ENCODE results near the gene RACGAP1. TPM values are rescaled to one million over a fixed set of nuclear protein-coding genes. Genes with fewer than 3 reads are reported as not detected.

Gene RACGAP1
- polyA plus RNA-seq, 3 donors = 3.1 to 5.4 (median 3.6) TPM

DNA sequence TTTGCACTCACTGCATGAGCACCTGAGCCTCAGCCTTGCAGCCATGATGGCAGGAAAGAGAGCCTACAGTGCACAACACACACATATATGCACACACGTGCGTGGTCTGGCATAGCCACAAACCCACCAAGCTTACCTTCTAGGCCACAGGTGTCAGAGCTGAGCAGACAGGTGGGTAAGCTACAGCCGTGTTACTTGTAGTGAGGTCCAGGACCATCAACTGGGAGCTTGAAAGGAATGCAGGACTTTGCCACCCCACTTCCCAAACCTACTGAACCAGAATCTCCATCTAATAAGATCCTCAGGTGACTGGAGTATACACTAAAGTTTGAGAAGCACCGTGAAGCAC is 34.8 kb upstream of the RACGAP1 start:
- H3K4me1 ChIP-seq (ENCODE audit: control insufficient read depth in 1 of 2, insufficient read depth in 2 of 2, low read length in 2 of 2) = peaks cover 19 to 25% of the 10 kb centered on the region in 2 donors
- Mint-ChIP-seq H3K4me1 (peaks cover 33% of the 10 kb centered on the region), H3K36me3 (peaks cover 5 to 6% of the 10 kb centered on the region in 2 donors), H3K27ac (no peak overlapping the region), H3K27me3 (ENCODE audit: low read depth in 3 of 3) (peaks cover 56 to 87% (median 67%) of the 10 kb centered on the region in 3 donors), H3K4me3 (peak overlapping the region; percentile 27 to 39), H3K9me3 (peaks cover 0 to 17% (median 5%) of the 10 kb centered on the region in 7 donors)
- H3K4me3 ChIP-seq (replicated peaks in 1 of 3; ENCODE audit: low read depth in 2 of 3, low read length in 3 of 3) = no peak overlapping the region
- no peak overlapping the region for H3K9ac ChIP-seq (ENCODE audit: insufficient read depth, low read length, poor library complexity, severe bottlenecking)
- H2AFZ ChIP-seq (ENCODE audit: insufficient read depth, low read depth, low read length, poor library complexity, severe bottlenecking) = no peak overlapping the region
- peaks cover 0 to 8% of the 10 kb centered on the region in 2 donors for H3K9me3 ChIP-seq (replicated peaks in 1 of 2; ENCODE audit: control insufficient read depth in 1 of 2, insufficient read depth in 1 of 2, low read length in 2 of 2)
- no peaks in the 10 kb centered on the region for H3K36me3 ChIP-seq (replicated peaks in 1 of 2; ENCODE audit: control insufficient read depth in 1 of 2, insufficient read depth in 2 of 2, low read length in 2 of 2)
- no CpG with 5 or more reads among the region's 4 CpGs for WGBS (ENCODE audit: insufficient coverage)
- no peaks in the 10 kb centered on the region for H4K20me1 ChIP-seq (ENCODE audit: insufficient read depth, low read length)
- intact Hi-C loops (cut with micrococcal nuclease) = no loop called here
- TF ChIP-seq, protein P1, sequence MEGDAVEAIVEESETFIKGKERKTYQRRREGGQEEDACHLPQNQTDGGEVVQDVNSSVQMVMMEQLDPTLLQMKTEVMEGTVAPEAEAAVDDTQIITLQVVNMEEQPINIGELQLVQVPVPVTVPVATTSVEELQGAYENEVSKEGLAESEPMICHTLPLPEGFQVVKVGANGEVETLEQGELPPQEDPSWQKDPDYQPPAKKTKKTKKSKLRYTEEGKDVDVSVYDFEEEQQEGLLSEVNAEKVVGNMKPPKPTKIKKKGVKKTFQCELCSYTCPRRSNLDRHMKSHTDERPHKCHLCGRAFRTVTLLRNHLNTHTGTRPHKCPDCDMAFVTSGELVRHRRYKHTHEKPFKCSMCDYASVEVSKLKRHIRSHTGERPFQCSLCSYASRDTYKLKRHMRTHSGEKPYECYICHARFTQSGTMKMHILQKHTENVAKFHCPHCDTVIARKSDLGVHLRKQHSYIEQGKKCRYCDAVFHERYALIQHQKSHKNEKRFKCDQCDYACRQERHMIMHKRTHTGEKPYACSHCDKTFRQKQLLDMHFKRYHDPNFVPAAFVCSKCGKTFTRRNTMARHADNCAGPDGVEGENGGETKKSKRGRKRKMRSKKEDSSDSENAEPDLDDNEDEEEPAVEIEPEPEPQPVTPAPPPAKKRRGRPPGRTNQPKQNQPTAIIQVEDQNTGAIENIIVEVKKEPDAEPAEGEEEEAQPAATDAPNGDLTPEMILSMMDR (IDR thresholded peaks at IDR 0.05) = no peak
- H3K27me3 ChIP-seq (ENCODE audit: control insufficient read depth in 2 of 2, insufficient read depth in 2 of 2, low read length in 2 of 2) = peaks cover 20 to 53% of the 10 kb centered on the region in 2 donors
- H3K4me2 ChIP-seq (replicated peaks; ENCODE audit: extremely low read depth, low read length, poor library complexity, severe bottlenecking) = no peak overlapping the region
- H3K79me2 ChIP-seq (ENCODE audit: insufficient read depth, low read length) = no peaks in the 10 kb centered on the region
- H3K27ac ChIP-seq (ENCODE audit: low read depth in 1 of 2, low read length in 2 of 2) = no peak overlapping the region
- no peak for DNase-seq

DNA sequence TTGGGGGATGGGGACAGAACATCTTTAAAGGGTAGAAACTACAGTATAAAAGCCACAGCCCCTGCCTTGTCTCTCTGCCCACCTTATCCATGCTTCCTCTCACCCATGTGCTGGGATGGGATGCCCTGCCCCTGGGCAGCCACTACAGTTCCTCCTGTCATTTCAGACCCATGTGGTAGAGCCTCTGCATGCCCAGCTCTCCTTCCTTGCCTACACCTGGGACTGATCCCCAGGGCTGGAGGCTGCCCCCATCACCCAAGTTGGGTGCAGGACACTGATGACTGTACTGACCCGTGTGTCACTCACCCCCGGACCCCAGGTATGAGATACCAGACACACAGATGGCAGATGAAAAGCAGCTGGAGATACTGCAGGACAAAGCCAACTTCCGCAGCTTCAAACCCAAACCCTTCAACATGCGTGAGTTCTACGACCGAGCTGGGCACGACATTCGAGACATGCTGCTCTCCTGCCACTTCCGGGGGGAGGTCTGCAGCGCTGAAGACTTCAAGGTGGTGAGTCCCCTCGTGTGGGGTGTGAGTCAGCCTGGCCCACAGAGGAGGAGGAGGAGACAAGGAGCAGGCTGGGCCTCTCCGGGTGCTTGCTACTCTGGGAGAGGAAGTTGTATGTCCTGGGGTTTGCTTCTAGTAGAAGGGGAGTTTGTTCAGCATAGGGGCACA is 34.3 kb upstream of the RACGAP1 start:
- H3K4me1 ChIP-seq (ENCODE audit: control insufficient read depth in 1 of 2, insufficient read depth in 2 of 2, low read length in 2 of 2) = peaks cover 19 to 25% of the 10 kb centered on the region in 2 donors
- no peak overlapping the region for H3K27ac ChIP-seq (ENCODE audit: low read depth in 1 of 2, low read length in 2 of 2)
- no peak overlapping the region for H3K4me2 ChIP-seq (replicated peaks; ENCODE audit: extremely low read depth, low read length, poor library complexity, severe bottlenecking)
- Mint-ChIP-seq H3K4me1 (peaks cover 33% of the 10 kb centered on the region), H3K27me3 (ENCODE audit: low read depth in 3 of 3) (peaks cover 57 to 88% (median 64%) of the 10 kb centered on the region in 3 donors), H3K36me3 (peaks cover 5 to 6% of the 10 kb centered on the region in 2 donors), H3K9me3 (peaks cover 0 to 17% (median 5%) of the 10 kb centered on the region in 7 donors), H3K4me3 (peak overlapping the region; percentile 27 to 39), H3K27ac (peak overlapping the region in 3 of 7 donors; percentile 1 to 42 (median 18))
- no peaks in the 10 kb centered on the region for H3K36me3 ChIP-seq (replicated peaks in 1 of 2; ENCODE audit: control insufficient read depth in 1 of 2, insufficient read depth in 2 of 2, low read length in 2 of 2)
- H4K20me1 ChIP-seq (ENCODE audit: insufficient read depth, low read length) = no peaks in the 10 kb centered on the region
- peaks cover 20 to 53% of the 10 kb centered on the region in 2 donors for H3K27me3 ChIP-seq (ENCODE audit: control insufficient read depth in 2 of 2, insufficient read depth in 2 of 2, low read length in 2 of 2)
- H3K4me3 ChIP-seq (replicated peaks in 1 of 3; ENCODE audit: low read depth in 2 of 3, low read length in 3 of 3) = no peak overlapping the region
- H3K79me2 ChIP-seq (ENCODE audit: insufficient read depth, low read length) = no peaks in the 10 kb centered on the region
- H2AFZ ChIP-seq (ENCODE audit: insufficient read depth, low read depth, low read length, poor library complexity, severe bottlenecking) = peak overlapping the region; percentile 2
- H3K9me3 ChIP-seq (replicated peaks in 1 of 2; ENCODE audit: control insufficient read depth in 1 of 2, insufficient read depth in 1 of 2, low read length in 2 of 2) = peaks cover 0 to 8% of the 10 kb centered on the region in 2 donors
- no peak overlapping the region for H3K9ac ChIP-seq (ENCODE audit: insufficient read depth, low read length, poor library complexity, severe bottlenecking)
- TF ChIP-seq, protein P1 (IDR thresholded peaks at IDR 0.05) = no peak
- DNase-seq = peak; percentile 25 to 69 (median 25)
- intact Hi-C loops (cut with micrococcal nuclease) = loop anchor here in 1 of 2 donors (5.0 kb wide), 1 partner anchor 92 kb away; no protein-coding TSS in a partner anchor
- WGBS (ENCODE audit: insufficient coverage) = 22% methylated on average over 12 of the region's 12 CpGs

Measured in CD14-positive monocyte (primary cell).